ENCODE results near the gene EOMES.

EOMES gene

GRCh38 chr3:27729748-27730611 is 7.9 kb upstream of the EOMES start:
- Histone ChIP-seq H3K27me3 (peaks cover 48% of the 10 kb centered on the region), H3K9me3 (no peaks in the 10 kb centered on the region), H3K36me3 (no peaks in the 10 kb centered on the region), H3K4me1 (no peaks in the 10 kb centered on the region), H3K4me3 (ENCODE audit: low read depth, low read length) (no peak overlapping the region)
- TF ChIP-seq CTCF (IDR thresholded peaks at IDR 0.05; ENCODE audit: low read depth, low read length), result no peak
- no peak for DNase-seq

GRCh38 chr3:27729325-27729724 is 7.2 kb upstream of the EOMES start:
- no peak for DNase-seq
- no peaks in the 10 kb centered on the region for H3K9me3 ChIP-seq
- H3K27me3 ChIP-seq, result peaks cover 54% of the 10 kb centered on the region
- no peaks in the 10 kb centered on the region for H3K36me3 ChIP-seq
- no peaks in the 10 kb centered on the region for H3K4me1 ChIP-seq
- no peak for TF ChIP-seq CTCF (IDR thresholded peaks at IDR 0.05; ENCODE audit: low read depth, low read length)
- H3K4me3 ChIP-seq (ENCODE audit: low read depth, low read length), result no peak overlapping the region

DNA sequence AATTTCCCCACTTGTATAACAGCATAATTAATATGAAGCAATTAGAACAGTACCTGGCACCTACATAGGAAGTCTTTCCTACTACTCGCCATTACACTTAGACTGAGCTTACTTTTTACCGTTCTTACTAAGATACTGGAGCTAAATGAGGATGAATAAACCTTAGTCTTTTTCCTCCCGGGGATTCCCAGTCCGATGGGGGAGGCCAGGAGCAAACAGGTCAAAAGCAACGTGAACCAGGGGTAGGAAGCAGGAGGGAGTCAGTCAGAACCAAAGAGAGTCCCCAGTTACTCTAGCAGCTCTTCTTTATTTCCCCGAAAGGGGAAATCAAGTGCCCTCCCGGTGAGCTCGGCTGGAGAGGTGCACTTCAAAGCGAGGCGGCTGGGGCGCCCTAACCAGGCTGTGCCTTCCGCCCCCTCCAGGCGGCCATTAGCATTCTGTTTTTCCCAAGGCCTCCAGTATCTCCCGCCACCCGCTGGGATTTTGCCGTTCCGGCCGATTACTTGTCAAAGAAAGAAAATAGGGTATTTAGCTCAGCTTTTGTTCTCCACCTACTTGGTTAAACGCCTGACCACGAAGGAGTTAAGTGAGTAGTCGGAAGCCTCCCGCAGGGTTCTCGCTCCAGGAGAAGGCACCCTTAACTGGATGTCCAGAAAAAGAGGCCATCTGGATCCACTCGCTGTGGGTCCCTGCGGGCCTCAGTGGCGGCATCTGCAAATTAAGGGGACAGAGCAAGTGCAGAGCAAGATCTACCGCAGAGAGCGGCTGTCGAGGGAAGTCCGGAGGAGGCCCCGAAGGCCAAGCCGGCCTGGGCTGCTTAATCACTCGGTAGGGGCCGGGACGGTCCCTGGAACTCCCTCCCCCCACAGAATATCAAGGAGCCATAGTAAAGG is 6.3 kb upstream of the EOMES start:
- DNase-seq, result no peak
- Histone ChIP-seq H3K27me3 (peaks cover 63% of the 10 kb centered on the region), H3K4me3 (ENCODE audit: low read depth, low read length) (no peak overlapping the region), H3K4me1 (no peaks in the 10 kb centered on the region), H3K9me3 (no peaks in the 10 kb centered on the region), H3K36me3 (no peaks in the 10 kb centered on the region)
- TF ChIP-seq CTCF (IDR thresholded peaks at IDR 0.05; ENCODE audit: low read depth, low read length), result 0 out of 2 replicates have a peak, but pooled peaks have one; percentile 6

DNA sequence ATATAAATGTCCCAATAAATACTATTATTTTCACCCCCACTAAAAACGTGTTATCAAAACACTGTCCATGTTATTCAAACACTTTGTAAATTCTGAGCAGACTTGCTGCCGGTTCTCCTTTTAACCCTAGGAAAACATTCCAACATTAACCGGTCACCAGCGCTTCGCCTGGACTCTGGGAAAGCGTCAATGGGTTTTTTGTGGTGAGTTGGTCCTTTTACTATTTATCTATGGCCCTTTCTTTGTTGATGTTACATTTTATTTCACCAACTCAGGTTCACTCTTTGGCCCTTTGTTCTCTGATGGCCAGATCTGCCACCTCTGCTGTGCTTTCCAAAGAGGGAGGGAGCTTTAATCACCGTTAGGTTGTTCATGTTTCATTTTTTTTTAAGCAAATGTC is 4.1 kb upstream of the EOMES start:
- TF ChIP-seq CTCF (IDR thresholded peaks at IDR 0.05; ENCODE audit: low read depth, low read length), result no peak
- no peak for DNase-seq
- peaks cover 75% of the 10 kb centered on the region for H3K27me3 ChIP-seq
- H3K9me3 ChIP-seq, result no peaks in the 10 kb centered on the region
- H3K36me3 ChIP-seq, result no peaks in the 10 kb centered on the region
- no peak overlapping the region for H3K4me3 ChIP-seq (ENCODE audit: low read depth, low read length)
- H3K4me1 ChIP-seq, result no peaks in the 10 kb centered on the region

GRCh38 chr3:27724459-27725197 is 2.5 kb upstream of the EOMES start:
- no peak for DNase-seq
- Histone ChIP-seq H3K27me3 (peaks cover 69% of the 10 kb centered on the region), H3K36me3 (no peaks in the 10 kb centered on the region), H3K4me3 (ENCODE audit: low read depth, low read length) (no peak overlapping the region), H3K4me1 (no peaks in the 10 kb centered on the region), H3K9me3 (no peaks in the 10 kb centered on the region)
- TF ChIP-seq CTCF (IDR thresholded peaks at IDR 0.05; ENCODE audit: low read depth, low read length), result no peak

Measured in BE2C (cell line).